ENCODE data around the gene CAMTA2. TPM values are rescaled to one million over a fixed set of nuclear protein-coding genes. Genes with fewer than 3 reads are reported as not detected.

Gene CAMTA2, protein sequence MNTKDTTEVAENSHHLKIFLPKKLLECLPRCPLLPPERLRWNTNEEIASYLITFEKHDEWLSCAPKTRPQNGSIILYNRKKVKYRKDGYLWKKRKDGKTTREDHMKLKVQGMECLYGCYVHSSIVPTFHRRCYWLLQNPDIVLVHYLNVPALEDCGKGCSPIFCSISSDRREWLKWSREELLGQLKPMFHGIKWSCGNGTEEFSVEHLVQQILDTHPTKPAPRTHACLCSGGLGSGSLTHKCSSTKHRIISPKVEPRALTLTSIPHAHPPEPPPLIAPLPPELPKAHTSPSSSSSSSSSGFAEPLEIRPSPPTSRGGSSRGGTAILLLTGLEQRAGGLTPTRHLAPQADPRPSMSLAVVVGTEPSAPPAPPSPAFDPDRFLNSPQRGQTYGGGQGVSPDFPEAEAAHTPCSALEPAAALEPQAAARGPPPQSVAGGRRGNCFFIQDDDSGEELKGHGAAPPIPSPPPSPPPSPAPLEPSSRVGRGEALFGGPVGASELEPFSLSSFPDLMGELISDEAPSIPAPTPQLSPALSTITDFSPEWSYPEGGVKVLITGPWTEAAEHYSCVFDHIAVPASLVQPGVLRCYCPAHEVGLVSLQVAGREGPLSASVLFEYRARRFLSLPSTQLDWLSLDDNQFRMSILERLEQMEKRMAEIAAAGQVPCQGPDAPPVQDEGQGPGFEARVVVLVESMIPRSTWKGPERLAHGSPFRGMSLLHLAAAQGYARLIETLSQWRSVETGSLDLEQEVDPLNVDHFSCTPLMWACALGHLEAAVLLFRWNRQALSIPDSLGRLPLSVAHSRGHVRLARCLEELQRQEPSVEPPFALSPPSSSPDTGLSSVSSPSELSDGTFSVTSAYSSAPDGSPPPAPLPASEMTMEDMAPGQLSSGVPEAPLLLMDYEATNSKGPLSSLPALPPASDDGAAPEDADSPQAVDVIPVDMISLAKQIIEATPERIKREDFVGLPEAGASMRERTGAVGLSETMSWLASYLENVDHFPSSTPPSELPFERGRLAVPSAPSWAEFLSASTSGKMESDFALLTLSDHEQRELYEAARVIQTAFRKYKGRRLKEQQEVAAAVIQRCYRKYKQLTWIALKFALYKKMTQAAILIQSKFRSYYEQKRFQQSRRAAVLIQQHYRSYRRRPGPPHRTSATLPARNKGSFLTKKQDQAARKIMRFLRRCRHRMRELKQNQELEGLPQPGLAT
- total RNA-seq (2014; rRNA removed; shearing (Covaris generic)) = 3.3 and 4.4 TPM in 2 replicates
- 8.7 and 10.1 TPM in 2 replicates for polyA plus RNA-seq (2016; fragmentation: Nextera tagmentation; extraction: Ambion mirVana)
- long read RNA-seq, partial matches to known transcripts = 1 of 1 reads
- long read RNA-seq, other reads (novel, unspliced or antisense) = 0 of 1 reads

DNA sequence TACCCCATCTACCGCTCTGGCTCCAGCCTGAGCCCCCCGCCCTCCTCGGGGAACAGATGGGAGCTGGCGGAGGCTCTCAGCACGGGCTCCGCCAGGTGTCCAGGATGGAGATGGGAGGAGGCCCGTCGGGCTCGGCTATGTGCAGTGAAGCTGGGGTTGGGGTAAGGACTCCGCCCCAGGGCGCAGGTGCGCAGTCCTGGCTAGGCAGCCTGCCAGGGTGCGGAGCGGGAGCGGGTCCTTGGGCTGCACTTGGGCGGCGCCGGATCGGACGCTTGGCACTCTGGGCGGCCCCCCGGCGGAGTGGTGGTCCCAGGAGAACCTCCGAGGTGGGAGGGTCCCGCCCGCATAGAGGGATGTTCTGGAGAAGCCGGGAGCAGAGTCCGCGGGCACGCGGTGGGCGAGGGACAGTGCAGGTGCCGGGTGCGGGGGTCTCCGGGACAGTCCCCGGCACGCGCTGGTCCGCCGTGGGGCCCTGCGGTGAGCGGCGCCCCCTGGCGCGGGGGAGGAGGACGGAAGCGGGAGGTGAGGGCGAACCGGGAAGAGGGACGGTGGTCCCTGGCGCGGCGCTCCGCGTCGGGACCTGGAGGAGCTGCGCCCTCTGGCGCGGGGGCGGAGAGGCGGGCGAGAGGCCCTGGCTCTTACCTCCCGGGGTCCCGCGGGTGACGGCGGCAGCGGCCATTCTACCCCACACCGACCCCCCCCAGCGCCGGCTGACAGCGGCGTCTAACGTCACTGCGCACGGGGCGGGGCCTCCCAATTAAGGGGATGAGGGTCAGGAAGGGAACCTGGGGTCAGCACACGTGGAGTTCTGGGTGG lies at the start of gene CAMTA2:
Gene CAMTA2, minus strand, starts transcription at position 725 of the 816 bp plus-strand sequence. CDS start 1,453 bp downstream, outside the sequence.
- no peaks in the 10 kb centered on the region for H3K79me2 ChIP-seq (replicated peaks; ENCODE audit: insufficient read depth)
- H3K9me2 ChIP-seq (ENCODE audit: insufficient read depth) = no peaks in the 10 kb centered on the region
- H3K27me3 Mint-ChIP-seq (ENCODE audit: insufficient read depth, low read depth, poor library complexity) = peaks cover 34% of the 10 kb centered on the region
- H3F3A ChIP-seq (replicated peaks; ENCODE audit: low read depth) = peaks cover 11% of the 10 kb centered on the region; the same call in 1 of the 2 replicates
- H3K27ac ChIP-seq (ENCODE audit: low read depth) = 0 out of 2 replicates have a peak within 1 kb of the TSS, but pooled peaks have one; percentile 19
- DNase-seq (ENCODE audit: low spot score) (peak; percentile 91), ATAC-seq (peak; percentile 83)
- H3K4me3 Mint-ChIP-seq = peak within 1 kb of the TSS; percentile 84
- peak within 1 kb of the TSS; percentile 97 for H3K4me2 ChIP-seq
- H3K9me3 Mint-ChIP-seq = no peaks in the 10 kb centered on the region; the same call in 2 of the 3 replicates
- H3K27me3 ChIP-seq (ENCODE audit: insufficient read depth) = 0 out of 2 replicates have a peak, but pooled peaks cover 8% of the 10 kb centered on the region
- peak within 1 kb of the TSS; percentile 97 for H2AFZ ChIP-seq
- peaks cover 15% of the 10 kb centered on the region for H3K4me1 ChIP-seq (ENCODE audit: insufficient read depth)
- H4K20me1 ChIP-seq (replicated peaks; ENCODE audit: insufficient read depth) = no peaks in the 10 kb centered on the region
- no peak within 1 kb of the TSS for H3K27ac Mint-ChIP-seq
- H3K36me3 ChIP-seq (ENCODE audit: insufficient read depth) = no peaks in the 10 kb centered on the region
- peaks cover 26% of the 10 kb centered on the region for H3K4me1 Mint-ChIP-seq
- peaks cover 4% of the 10 kb centered on the region; the same call in 1 of the 3 replicates for H3K36me3 Mint-ChIP-seq (ENCODE audit: low read depth)
- H3K4me3 ChIP-seq = peak within 1 kb of the TSS; percentile 87
- TF ChIP-seq JUNB (IDR thresholded peaks at IDR 0.05; ENCODE audit: unreplicated experiment) = no peak
- TF ChIP-seq NANOG (IDR thresholded peaks at IDR 0.05; ENCODE audit: borderline replicate concordance) = no peak
- peak; percentile 84 for TF ChIP-seq CREB1 (CRISPR knock-in tag; IDR thresholded peaks at IDR 0.05; ENCODE audit: low read depth)
- TF ChIP-seq EZH2 (IDR thresholded peaks at IDR 0.05; ENCODE audit: low read depth, unreplicated experiment) = no peak
- no peak for TF ChIP-seq STAT1 (IDR thresholded peaks at IDR 0.05; ENCODE audit: unreplicated experiment)
- TF ChIP-seq, protein P1, sequence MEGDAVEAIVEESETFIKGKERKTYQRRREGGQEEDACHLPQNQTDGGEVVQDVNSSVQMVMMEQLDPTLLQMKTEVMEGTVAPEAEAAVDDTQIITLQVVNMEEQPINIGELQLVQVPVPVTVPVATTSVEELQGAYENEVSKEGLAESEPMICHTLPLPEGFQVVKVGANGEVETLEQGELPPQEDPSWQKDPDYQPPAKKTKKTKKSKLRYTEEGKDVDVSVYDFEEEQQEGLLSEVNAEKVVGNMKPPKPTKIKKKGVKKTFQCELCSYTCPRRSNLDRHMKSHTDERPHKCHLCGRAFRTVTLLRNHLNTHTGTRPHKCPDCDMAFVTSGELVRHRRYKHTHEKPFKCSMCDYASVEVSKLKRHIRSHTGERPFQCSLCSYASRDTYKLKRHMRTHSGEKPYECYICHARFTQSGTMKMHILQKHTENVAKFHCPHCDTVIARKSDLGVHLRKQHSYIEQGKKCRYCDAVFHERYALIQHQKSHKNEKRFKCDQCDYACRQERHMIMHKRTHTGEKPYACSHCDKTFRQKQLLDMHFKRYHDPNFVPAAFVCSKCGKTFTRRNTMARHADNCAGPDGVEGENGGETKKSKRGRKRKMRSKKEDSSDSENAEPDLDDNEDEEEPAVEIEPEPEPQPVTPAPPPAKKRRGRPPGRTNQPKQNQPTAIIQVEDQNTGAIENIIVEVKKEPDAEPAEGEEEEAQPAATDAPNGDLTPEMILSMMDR (conservative IDR thresholded peaks at IDR 0.05; ENCODE audit: low read depth in 2 of 2) = peak; percentile 58 to 75
- TF ChIP-seq ZNF331 (CRISPR knock-in tag; IDR thresholded peaks at IDR 0.05; ENCODE audit: low read depth) = no peak
- TF ChIP-seq POLR2AphosphoS5 (IDR thresholded peaks at IDR 0.05; ENCODE audit: low read depth) = peak; percentile 69
- TF ChIP-seq, protein P2, sequence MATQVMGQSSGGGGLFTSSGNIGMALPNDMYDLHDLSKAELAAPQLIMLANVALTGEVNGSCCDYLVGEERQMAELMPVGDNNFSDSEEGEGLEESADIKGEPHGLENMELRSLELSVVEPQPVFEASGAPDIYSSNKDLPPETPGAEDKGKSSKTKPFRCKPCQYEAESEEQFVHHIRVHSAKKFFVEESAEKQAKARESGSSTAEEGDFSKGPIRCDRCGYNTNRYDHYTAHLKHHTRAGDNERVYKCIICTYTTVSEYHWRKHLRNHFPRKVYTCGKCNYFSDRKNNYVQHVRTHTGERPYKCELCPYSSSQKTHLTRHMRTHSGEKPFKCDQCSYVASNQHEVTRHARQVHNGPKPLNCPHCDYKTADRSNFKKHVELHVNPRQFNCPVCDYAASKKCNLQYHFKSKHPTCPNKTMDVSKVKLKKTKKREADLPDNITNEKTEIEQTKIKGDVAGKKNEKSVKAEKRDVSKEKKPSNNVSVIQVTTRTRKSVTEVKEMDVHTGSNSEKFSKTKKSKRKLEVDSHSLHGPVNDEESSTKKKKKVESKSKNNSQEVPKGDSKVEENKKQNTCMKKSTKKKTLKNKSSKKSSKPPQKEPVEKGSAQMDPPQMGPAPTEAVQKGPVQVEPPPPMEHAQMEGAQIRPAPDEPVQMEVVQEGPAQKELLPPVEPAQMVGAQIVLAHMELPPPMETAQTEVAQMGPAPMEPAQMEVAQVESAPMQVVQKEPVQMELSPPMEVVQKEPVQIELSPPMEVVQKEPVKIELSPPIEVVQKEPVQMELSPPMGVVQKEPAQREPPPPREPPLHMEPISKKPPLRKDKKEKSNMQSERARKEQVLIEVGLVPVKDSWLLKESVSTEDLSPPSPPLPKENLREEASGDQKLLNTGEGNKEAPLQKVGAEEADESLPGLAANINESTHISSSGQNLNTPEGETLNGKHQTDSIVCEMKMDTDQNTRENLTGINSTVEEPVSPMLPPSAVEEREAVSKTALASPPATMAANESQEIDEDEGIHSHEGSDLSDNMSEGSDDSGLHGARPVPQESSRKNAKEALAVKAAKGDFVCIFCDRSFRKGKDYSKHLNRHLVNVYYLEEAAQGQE (IDR thresholded peaks at IDR 0.05; ENCODE audit: unreplicated experiment) = no peak
- no peak for TF ChIP-seq EZH2phosphoT487 (IDR thresholded peaks at IDR 0.05; ENCODE audit: unreplicated experiment)

Data from GM23338 (cell line).